ENCODE data around the gene PAMR1.
A peak's percentile ranks its signal among the peaks of the same experiment; 100 is the strongest.

Gene PAMR1

DNA sequence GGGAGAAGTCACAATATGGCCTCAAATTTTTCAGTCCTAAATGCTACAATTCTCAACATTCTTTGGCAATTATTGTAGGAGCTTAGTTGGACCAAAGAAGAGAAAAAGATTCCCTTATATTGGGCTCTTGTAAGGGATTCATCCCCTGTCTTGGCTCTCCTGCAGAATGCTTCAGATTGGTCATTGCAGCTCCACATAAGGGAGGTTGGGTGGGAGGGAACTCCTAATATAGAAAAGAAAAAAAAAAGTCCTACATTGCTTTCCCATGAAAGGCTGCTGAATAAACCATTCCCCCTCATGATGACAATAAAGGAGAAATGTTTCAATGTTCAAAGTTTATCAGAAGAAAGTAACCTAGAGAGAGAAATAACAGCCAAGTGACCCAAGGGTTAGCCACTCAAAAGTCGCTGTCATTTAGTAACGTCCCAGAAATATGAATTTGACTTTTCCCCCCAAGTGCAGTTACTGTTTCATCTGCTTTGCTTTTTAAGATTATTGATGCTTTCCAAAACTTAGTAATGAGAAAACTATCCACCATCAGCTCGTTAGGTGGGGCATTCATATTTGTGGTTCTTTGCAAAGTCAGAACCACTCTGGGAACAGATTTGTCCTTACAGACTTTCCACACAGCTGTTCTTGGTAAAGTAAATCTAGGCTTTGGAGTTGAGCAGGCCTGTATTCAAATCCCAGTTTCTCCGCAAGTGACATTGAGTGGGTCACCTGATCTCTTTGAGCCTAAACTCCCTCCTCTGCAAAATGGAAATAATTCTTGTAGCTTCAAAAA is 101.1 kb downstream of the PAMR1 start:
- WGBS (ENCODE audit: extremely low coverage, insufficient coverage, low lambda C conversion rate), result no CpG with 5 or more reads among the region's 4 CpGs
- Histone ChIP-seq H2BK5ac (ENCODE audit: low read length) (no peak overlapping the region), H3K23ac (ENCODE audit: low read length) (no peak overlapping the region)

DNA sequence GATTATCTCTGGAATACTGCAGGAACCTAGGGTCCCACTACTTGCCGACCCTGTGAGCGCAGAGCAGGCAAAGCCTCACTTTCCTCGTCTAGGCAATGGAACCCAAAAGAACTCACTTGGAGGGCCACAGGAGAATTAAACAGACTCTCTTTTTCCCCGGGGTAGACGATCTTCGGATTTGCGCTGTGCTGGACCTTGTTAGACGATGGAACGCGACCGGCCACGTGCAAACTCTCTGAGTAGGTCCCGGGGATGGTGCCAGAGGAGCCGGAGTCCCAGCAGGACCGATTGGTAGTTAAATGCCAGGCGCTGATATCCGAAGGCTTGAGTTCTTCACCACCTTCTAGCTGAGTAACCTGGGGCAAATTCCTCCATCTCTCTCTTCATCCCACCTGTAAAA is 105.0 kb downstream of the PAMR1 start:
- H2BK15ac ChIP-seq (replicated peaks; ENCODE audit: low read depth), result no peak overlapping the region
- no peaks in the 10 kb centered on the region for H3K79me2 ChIP-seq (ENCODE audit: control insufficient read depth, insufficient read depth, low read length)
- no peaks in the 10 kb centered on the region for H3K36me3 ChIP-seq (ENCODE audit: control insufficient read depth, insufficient read depth, low read length)
- H3K27me3 ChIP-seq (ENCODE audit: insufficient read depth, low read length, poor library complexity), result peaks cover 38% of the 10 kb centered on the region
- peak; percentile 25 for DNase-seq
- H2AK5ac ChIP-seq (ENCODE audit: low read length), result no peak overlapping the region
- H3K23ac ChIP-seq (ENCODE audit: low read length), result peak overlapping the region; percentile 11
- no peaks in the 10 kb centered on the region for H3K79me1 ChIP-seq (ENCODE audit: low read length)
- peak overlapping the region; percentile 4 for H3K4me2 ChIP-seq (ENCODE audit: low read length)
- no peak overlapping the region for H3K4ac ChIP-seq (ENCODE audit: low read depth, low read length)
- H3K9ac ChIP-seq (ENCODE audit: low read length), result peak overlapping the region; percentile 9
- H2BK120ac ChIP-seq (ENCODE audit: low read depth, low read length), result no peak overlapping the region
- no peak overlapping the region for H4K5ac ChIP-seq (ENCODE audit: low read length)
- no peak overlapping the region for H2BK5ac ChIP-seq (ENCODE audit: low read length)
- no peak overlapping the region for H3K56ac ChIP-seq (ENCODE audit: low read length)
- H3K4me3 ChIP-seq (ENCODE audit: low read length), result no peak overlapping the region
- no peak overlapping the region for H3K18ac ChIP-seq (ENCODE audit: low read length)
- no peak overlapping the region for H4K8ac ChIP-seq (ENCODE audit: low read depth, low read length)
- H3K27ac ChIP-seq (ENCODE audit: low read depth, low read length), result no peak overlapping the region
- H3K4me1 ChIP-seq (ENCODE audit: control insufficient read depth, low read depth, low read length), result no peaks in the 10 kb centered on the region
- WGBS (ENCODE audit: extremely low coverage, insufficient coverage, low lambda C conversion rate), result no CpG with 5 or more reads among the region's 17 CpGs

More for the DNA sequence above, 101.1 kb downstream of the PAMR1 start:
- peaks cover 16% of the 10 kb centered on the region for H3K27me3 ChIP-seq (ENCODE audit: insufficient read depth, low read length, poor library complexity)
- H2BK15ac ChIP-seq (replicated peaks; ENCODE audit: low read depth), result no peak overlapping the region
- H3K9ac ChIP-seq (ENCODE audit: low read length), result no peak overlapping the region
- no peak overlapping the region for H3K27ac ChIP-seq (ENCODE audit: low read depth, low read length)
- no peaks in the 10 kb centered on the region for H3K36me3 ChIP-seq (ENCODE audit: control insufficient read depth, insufficient read depth, low read length)
- no peak overlapping the region for H2AK5ac ChIP-seq (ENCODE audit: low read length)
- H3K4me2 ChIP-seq (ENCODE audit: low read length), result no peak overlapping the region
- no peak overlapping the region for H3K4ac ChIP-seq (ENCODE audit: low read depth, low read length)
- H3K18ac ChIP-seq (ENCODE audit: low read length), result no peak overlapping the region
- no peak overlapping the region for H3K4me3 ChIP-seq (ENCODE audit: low read length)
- no peak overlapping the region for H4K8ac ChIP-seq (ENCODE audit: low read depth, low read length)
- H2BK120ac ChIP-seq (ENCODE audit: low read depth, low read length), result no peak overlapping the region
- no peaks in the 10 kb centered on the region for H3K79me1 ChIP-seq (ENCODE audit: low read length)
- H3K79me2 ChIP-seq (ENCODE audit: control insufficient read depth, insufficient read depth, low read length), result no peaks in the 10 kb centered on the region
- no peaks in the 10 kb centered on the region for H3K4me1 ChIP-seq (ENCODE audit: control insufficient read depth, low read depth, low read length)
- no peak overlapping the region for H3K56ac ChIP-seq (ENCODE audit: low read length)
- no peak overlapping the region for H4K5ac ChIP-seq (ENCODE audit: low read length)
- no peak for DNase-seq

- H3K4me1 ChIP-seq (ENCODE audit: control insufficient read depth, low read depth, low read length), result no peaks in the 10 kb centered on the region
- DNase-seq, result no peak
Observed at GRCh38 chr11:35419830-35420333, 105.5 kb downstream of the PAMR1 start.

DNA sequence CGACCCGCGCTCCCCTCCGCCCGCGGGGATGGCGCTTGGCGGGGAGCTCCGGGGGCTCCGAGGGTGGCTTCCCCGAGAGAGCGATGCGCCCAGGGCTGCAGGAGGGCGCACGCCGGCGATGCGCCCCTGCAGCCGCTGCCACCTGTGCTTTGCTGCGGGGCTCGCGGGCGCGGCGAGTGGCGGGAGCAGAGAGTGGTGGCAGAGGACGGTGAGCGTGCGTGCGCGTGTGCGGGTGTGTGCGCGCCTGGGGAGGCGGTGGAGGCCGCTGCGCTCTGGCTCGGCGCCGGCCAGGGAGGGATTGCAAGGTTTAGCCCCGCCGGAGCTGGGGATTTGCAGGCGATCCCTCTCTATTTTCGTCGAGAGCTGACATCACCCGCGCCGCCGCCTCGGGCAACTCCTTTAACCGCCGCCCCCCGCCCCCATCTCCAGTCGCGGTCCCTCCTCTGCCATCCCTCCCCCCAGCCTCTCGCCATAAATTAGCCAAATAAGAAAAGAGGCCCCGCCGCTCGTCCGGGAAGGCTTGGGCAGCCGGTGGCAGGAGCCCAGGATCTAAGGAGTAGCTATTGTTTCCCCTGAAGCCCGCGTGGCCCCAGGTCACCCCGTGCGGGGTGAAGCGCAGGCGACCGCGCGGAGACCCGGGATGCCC is 106.1 kb downstream of the PAMR1 start, which contains the start of gene SLC1A2:
TSS of gene SLC1A2 (minus strand) at position 375 of the 646 bp plus-strand sequence. CDS start 592 bp downstream, outside the sequence.
- Histone ChIP-seq H2AK5ac (ENCODE audit: low read length) (no peak within 1 kb of the TSS), H3K23ac (ENCODE audit: low read length) (peak within 1 kb of the TSS; percentile 11), H3K4me2 (ENCODE audit: low read length) (peak within 1 kb of the TSS; percentile 85), H2BK120ac (ENCODE audit: low read depth, low read length) (no peak within 1 kb of the TSS), H3K56ac (ENCODE audit: low read length) (peak within 1 kb of the TSS; percentile 83), H3K27me3 (ENCODE audit: insufficient read depth, low read length, poor library complexity) (peaks cover 42% of the 10 kb centered on the region), H3K27ac (ENCODE audit: low read depth, low read length) (no peak within 1 kb of the TSS), H4K5ac (ENCODE audit: low read length) (no peak within 1 kb of the TSS), H3K4ac (ENCODE audit: low read depth, low read length) (no peak within 1 kb of the TSS), H3K79me2 (ENCODE audit: control insufficient read depth, insufficient read depth, low read length) (no peaks in the 10 kb centered on the region), H3K18ac (ENCODE audit: low read length) (peak within 1 kb of the TSS; percentile 6), H2BK5ac (ENCODE audit: low read length) (no peak within 1 kb of the TSS), H3K4me3 (ENCODE audit: low read length) (peak within 1 kb of the TSS; percentile 55), H3K4me1 (ENCODE audit: control insufficient read depth, low read depth, low read length) (no peaks in the 10 kb centered on the region), H3K79me1 (ENCODE audit: low read length) (no peaks in the 10 kb centered on the region), H3K36me3 (ENCODE audit: control insufficient read depth, insufficient read depth, low read length) (no peaks in the 10 kb centered on the region), H2BK15ac (replicated peaks; ENCODE audit: low read depth) (no peak within 1 kb of the TSS), H3K9ac (ENCODE audit: low read length) (peak within 1 kb of the TSS; percentile 69), H4K8ac (ENCODE audit: low read depth, low read length) (no peak within 1 kb of the TSS)
- DNase-seq, result peak; percentile 71
- WGBS (ENCODE audit: extremely low coverage, insufficient coverage, low lambda C conversion rate), result no CpG with 5 or more reads among the region's 71 CpGs

More at GRCh38 chr11:35419830-35420333, 105.5 kb downstream of the PAMR1 start:
- Histone ChIP-seq H2BK15ac (replicated peaks; ENCODE audit: low read depth) (no peak overlapping the region), H2BK5ac (ENCODE audit: low read length) (no peak overlapping the region), H3K9ac (ENCODE audit: low read length) (peak overlapping the region; percentile 69), H3K4me3 (ENCODE audit: low read length) (peak overlapping the region; percentile 55), H3K18ac (ENCODE audit: low read length) (peak overlapping the region; percentile 6), H3K79me1 (ENCODE audit: low read length) (no peaks in the 10 kb centered on the region), H3K27ac (ENCODE audit: low read depth, low read length) (no peak overlapping the region), H2BK120ac (ENCODE audit: low read depth, low read length) (no peak overlapping the region), H3K4me2 (ENCODE audit: low read length) (peak overlapping the region; percentile 85), H4K5ac (ENCODE audit: low read length) (no peak overlapping the region), H3K23ac (ENCODE audit: low read length) (no peak overlapping the region), H3K27me3 (ENCODE audit: insufficient read depth, low read length, poor library complexity) (peaks cover 41% of the 10 kb centered on the region), H4K8ac (ENCODE audit: low read depth, low read length) (no peak overlapping the region), H3K79me2 (ENCODE audit: control insufficient read depth, insufficient read depth, low read length) (no peaks in the 10 kb centered on the region), H2AK5ac (ENCODE audit: low read length) (no peak overlapping the region), H3K56ac (ENCODE audit: low read length) (peak overlapping the region; percentile 83), H3K36me3 (ENCODE audit: control insufficient read depth, insufficient read depth, low read length) (no peaks in the 10 kb centered on the region), H3K4ac (ENCODE audit: low read depth, low read length) (no peak overlapping the region)
- WGBS (ENCODE audit: extremely low coverage, insufficient coverage, low lambda C conversion rate), result no CpG with 5 or more reads among the region's 41 CpGs

DNA sequence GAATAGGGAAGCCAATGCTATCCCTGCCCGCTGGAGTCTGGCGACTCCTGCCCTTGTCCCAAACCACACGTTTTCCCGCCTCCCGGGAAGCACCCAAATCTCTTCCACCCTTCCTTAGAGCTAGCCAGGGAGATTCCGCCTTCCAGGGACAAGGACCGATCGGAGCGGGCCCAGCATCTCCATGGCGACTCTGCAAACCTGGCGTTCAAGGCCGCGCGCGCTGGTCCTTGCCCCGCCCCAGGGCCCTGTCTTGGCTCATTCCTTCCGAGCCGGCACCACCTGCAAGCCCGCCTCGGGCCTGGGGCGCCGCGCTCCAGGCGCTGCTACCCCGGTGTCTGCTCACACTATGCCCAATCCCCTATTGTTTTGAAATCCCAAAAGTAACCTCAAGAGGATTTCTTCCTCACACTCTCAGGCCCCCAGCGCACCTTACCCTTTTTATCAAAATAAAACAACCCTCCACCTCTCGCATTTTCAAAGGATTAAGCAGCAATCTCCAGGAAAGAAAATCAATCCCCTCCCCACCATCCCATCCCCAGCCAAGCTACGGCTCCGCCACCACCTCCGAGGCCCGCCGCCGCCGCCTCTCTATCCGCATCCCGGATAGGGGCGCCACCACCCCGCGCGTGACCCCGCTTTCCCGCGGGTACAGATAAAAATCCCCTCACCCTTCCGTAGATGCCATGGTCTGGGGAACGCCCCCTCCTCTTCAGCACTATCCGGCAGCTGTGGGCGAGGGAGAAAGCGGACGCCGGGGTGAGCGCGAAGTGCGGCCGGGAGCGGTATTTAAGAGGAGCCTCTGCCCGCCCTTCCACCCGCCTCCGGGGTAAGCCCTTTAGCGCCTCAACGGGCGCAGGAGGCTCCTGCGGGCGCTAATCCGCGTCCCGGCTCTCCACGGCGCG is 106.9 kb downstream of the PAMR1 start:
- Histone ChIP-seq H3K79me2 (ENCODE audit: control insufficient read depth, insufficient read depth, low read length) (no peaks in the 10 kb centered on the region), H3K9ac (ENCODE audit: low read length) (peak overlapping the region; percentile 46), H2BK15ac (replicated peaks; ENCODE audit: low read depth) (no peak overlapping the region), H3K27ac (ENCODE audit: low read depth, low read length) (no peak overlapping the region), H3K4me2 (ENCODE audit: low read length) (peak overlapping the region; percentile 85), H4K8ac (ENCODE audit: low read depth, low read length) (no peak overlapping the region), H3K4me1 (ENCODE audit: control insufficient read depth, low read depth, low read length) (no peaks in the 10 kb centered on the region), H3K23ac (ENCODE audit: low read length) (no peak overlapping the region), H2BK120ac (ENCODE audit: low read depth, low read length) (no peak overlapping the region), H4K5ac (ENCODE audit: low read length) (no peak overlapping the region), H3K4ac (ENCODE audit: low read depth, low read length) (no peak overlapping the region), H3K79me1 (ENCODE audit: low read length) (no peaks in the 10 kb centered on the region), H3K27me3 (ENCODE audit: insufficient read depth, low read length, poor library complexity) (peaks cover 42% of the 10 kb centered on the region), H2BK5ac (ENCODE audit: low read length) (no peak overlapping the region), H3K56ac (ENCODE audit: low read length) (peak overlapping the region; percentile 80), H3K4me3 (ENCODE audit: low read length) (peak overlapping the region; percentile 33), H3K36me3 (ENCODE audit: control insufficient read depth, insufficient read depth, low read length) (no peaks in the 10 kb centered on the region), H2AK5ac (ENCODE audit: low read length) (no peak overlapping the region), H3K18ac (ENCODE audit: low read length) (no peak overlapping the region)
- peak; percentile 58 for DNase-seq
- WGBS (ENCODE audit: extremely low coverage, insufficient coverage, low lambda C conversion rate), result no CpG with 5 or more reads among the region's 69 CpGs
